ENCODE data around the gene LCOR. TPM values are rescaled to one million over a fixed set of nuclear protein-coding genes. Genes with fewer than 3 reads are reported as not detected.

Gene LCOR
- total and polyA plus RNA-seq, 2 of the 13 experiments (the other 11 are each of a cell fraction or from before 2014, with no cell fraction given) = 12.4 to 23.7 TPM

DNA sequence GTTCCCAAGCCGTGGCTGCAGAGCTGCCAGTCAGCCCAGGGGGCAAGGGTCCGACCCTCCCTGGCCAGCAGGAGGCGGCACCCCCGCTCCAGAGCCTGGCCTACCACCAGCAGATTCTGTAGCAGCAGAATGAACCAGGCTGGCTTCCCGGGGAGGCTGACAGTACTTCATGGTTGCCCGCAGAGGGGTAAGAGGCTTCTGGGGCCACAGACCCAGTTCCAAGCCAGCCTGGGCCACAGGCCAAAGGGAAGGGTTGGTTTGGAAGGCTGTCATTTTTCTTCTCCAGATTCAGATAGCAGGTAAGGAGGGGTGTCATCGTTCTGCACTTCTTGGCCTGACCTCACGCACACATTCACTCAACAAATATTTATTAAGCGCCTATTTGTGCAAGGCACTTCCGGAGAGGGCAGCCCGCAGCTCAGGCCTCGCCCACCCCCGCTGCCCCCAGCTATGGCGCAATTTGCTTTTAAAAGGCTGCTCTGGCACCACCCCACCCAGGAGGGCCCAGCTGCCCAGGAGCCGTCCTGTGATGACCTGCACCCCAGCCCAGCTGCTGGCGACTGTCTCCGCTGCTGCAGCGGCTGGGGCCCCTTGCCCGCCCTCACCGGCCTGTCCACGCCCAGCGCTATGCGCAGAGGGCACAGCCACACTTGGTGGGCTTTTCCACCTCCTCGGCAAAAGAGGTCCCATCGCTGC is 168.5 kb downstream of the LCOR start (continued):
- TF ChIP-seq ASH2L (IDR thresholded peaks at IDR 0.05; ENCODE audit: insufficient read length, low read depth, low read length) = no peak
- TF ChIP-seq ELF3 (CRISPR knock-in tag; IDR thresholded peaks at IDR 0.05) = 0 out of 2 replicates have a peak, but pooled peaks have one; percentile 31
- TF ChIP-seq ZNF609 (CRISPR knock-in tag; IDR thresholded peaks at IDR 0.05; ENCODE audit: borderline replicate concordance) = peak; percentile 38; the same call in 1 of the 2 replicates
- TF ChIP-seq ZNF331 (CRISPR knock-in tag; IDR thresholded peaks at IDR 0.05) = 0 out of 2 replicates have a peak, but pooled peaks have one; percentile 14
- no peak for TF ChIP-seq SOX13 (IDR thresholded peaks at IDR 0.05)
- peak in 1 of 2 experiments; percentile 44; a peak in 1 of 4 replicates for TF ChIP-seq SOX13 (CRISPR knock-in tag; conservative IDR thresholded peaks at IDR 0.05 in 1 of 2, IDR thresholded peaks at IDR 0.05 in 1 of 2)
- peak; percentile 53; the same call in 1 of the 2 replicates for TF ChIP-seq ZNF605 (CRISPR knock-in tag; IDR thresholded peaks at IDR 0.05)
- TF ChIP-seq, protein P1, sequence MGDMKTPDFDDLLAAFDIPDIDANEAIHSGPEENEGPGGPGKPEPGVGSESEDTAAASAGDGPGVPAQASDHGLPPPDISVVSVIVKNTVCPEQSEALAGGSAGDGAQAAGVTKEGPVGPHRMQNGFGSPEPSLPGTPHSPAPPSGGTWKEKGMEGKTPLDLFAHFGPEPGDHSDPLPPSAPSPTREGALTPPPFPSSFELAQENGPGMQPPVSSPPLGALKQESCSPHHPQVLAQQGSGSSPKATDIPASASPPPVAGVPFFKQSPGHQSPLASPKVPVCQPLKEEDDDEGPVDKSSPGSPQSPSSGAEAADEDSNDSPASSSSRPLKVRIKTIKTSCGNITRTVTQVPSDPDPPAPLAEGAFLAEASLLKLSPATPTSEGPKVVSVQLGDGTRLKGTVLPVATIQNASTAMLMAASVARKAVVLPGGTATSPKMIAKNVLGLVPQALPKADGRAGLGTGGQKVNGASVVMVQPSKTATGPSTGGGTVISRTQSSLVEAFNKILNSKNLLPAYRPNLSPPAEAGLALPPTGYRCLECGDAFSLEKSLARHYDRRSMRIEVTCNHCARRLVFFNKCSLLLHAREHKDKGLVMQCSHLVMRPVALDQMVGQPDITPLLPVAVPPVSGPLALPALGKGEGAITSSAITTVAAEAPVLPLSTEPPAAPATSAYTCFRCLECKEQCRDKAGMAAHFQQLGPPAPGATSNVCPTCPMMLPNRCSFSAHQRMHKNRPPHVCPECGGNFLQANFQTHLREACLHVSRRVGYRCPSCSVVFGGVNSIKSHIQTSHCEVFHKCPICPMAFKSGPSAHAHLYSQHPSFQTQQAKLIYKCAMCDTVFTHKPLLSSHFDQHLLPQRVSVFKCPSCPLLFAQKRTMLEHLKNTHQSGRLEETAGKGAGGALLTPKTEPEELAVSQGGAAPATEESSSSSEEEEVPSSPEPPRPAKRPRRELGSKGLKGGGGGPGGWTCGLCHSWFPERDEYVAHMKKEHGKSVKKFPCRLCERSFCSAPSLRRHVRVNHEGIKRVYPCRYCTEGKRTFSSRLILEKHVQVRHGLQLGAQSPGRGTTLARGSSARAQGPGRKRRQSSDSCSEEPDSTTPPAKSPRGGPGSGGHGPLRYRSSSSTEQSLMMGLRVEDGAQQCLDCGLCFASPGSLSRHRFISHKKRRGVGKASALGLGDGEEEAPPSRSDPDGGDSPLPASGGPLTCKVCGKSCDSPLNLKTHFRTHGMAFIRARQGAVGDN (CRISPR knock-in tag; IDR thresholded peaks at IDR 0.05) = peak; percentile 80
- TF ChIP-seq NFKB2 (CRISPR knock-in tag; IDR thresholded peaks at IDR 0.05; ENCODE audit: borderline replicate concordance) = peak; percentile 40; the same call in 1 of the 2 replicates
- TF ChIP-seq PHF21A (CRISPR knock-in tag; IDR thresholded peaks at IDR 0.05) = 0 out of 2 replicates have a peak, but pooled peaks have one; percentile 40
- TF ChIP-seq MAZ (IDR thresholded peaks at IDR 0.05; ENCODE audit: borderline replicate concordance, low read depth, low read length) = peak; percentile 44; the same call in 1 of the 2 replicates
- peak; percentile 65; the same call in 1 of the 2 replicates for TF ChIP-seq MAZ (CRISPR knock-in tag; IDR thresholded peaks at IDR 0.05; ENCODE audit: low read depth)
- peak; percentile 26; the same call in 1 of the 2 replicates for TF ChIP-seq FOXJ3 (CRISPR knock-in tag; IDR thresholded peaks at IDR 0.05; ENCODE audit: borderline replicate concordance)
- TF ChIP-seq NCOA2 (CRISPR knock-in tag; IDR thresholded peaks at IDR 0.05) = peak; percentile 40; the same call in 1 of the 2 replicates
- peak; percentile 42; the same call in 1 of the 2 replicates for TF ChIP-seq FOXC1 (CRISPR knock-in tag; IDR thresholded peaks at IDR 0.05; ENCODE audit: borderline replicate concordance)
- TF ChIP-seq ZNF709 (CRISPR knock-in tag; IDR thresholded peaks at IDR 0.05) = 0 out of 2 replicates have a peak, but pooled peaks have one; percentile 23
- TF ChIP-seq GPN1 (CRISPR knock-in tag; IDR thresholded peaks at IDR 0.05; ENCODE audit: borderline replicate concordance) = no peak
